ENCODE data around the gene RANBP3. TPM values are rescaled to one million over a fixed set of nuclear protein-coding genes. Genes with fewer than 3 reads are reported as not detected.

The RANBP3 gene
- total and polyA plus RNA-seq, 2 of the 8 experiments (the other 6 are each of a cell fraction or from before 2014, with no cell fraction given), result 95.4 to 122 TPM

DNA sequence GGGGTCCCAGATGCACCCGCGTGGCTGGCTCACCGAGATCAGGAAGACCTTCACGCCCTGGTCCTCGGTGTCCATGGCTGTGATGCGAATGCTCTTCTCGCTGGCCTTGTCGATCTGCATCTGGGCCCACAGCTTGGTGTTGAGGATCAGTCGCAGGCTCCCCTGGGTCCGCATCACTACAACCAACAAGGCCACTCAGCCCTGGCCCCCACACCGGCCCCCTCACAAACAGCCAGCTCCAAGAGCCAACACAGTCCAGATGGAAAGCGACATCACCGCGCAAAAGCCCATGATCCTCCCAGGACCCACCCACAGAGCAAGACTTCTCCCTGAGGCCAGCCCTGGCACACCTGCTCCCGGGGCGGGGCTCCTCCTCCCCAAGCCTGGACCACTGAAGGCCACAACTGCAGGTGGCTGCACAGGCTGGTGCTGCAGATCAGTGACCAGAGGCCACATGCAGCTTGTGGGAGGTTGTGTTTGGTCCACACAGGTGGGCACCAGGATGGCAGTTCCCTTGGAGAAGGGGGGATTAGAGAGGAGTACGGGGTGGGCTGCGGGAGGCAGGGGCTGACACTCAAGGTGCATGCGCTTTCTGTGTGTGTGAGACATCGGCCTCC is 59.4 kb downstream of the RANBP3 start (continued):
- TF ChIP-seq KDM5A (IDR thresholded peaks at IDR 0.05; ENCODE audit: low read length), result no peak
- no peak for TF ChIP-seq POU5F1 (IDR thresholded peaks at IDR 0.05; ENCODE audit: low read depth, low read length)
- TF ChIP-seq TBP (IDR thresholded peaks at IDR 0.05; ENCODE audit: low read depth, low read length), result no peak
- no peak for TF ChIP-seq TCF12 (IDR thresholded peaks at IDR 0.05; ENCODE audit: low read depth, low read length)
- no peak for TF ChIP-seq NRF1 (IDR thresholded peaks at IDR 0.05; ENCODE audit: low read depth, low read length)
- TF ChIP-seq YY1 (IDR thresholded peaks at IDR 0.05; ENCODE audit: low read depth, low read length), result no peak

Data from H1 (cell line).